HEK293 (cell line): Measurements from ENCODE around the gene KRTAP16-1.

Source experiments
- CTCF ChIA-PET: fragments of 350-600 bp; formaldehyde crosslinking; extraction: SDS; loops from one replicate; lab custom pipeline; 2021; ENCODE audit warnings: antibody characterized with exemption; lab: Yijun Ruan, JAX
- POLR2A ChIA-PET: fragments of 300-600 bp; formaldehyde crosslinking; extraction: SDS; loops from one replicate; lab custom pipeline; 2020; ENCODE audit warnings: antibody characterized with exemption, inconsistent platforms; lab: Yijun Ruan, JAX
- H3K27ac ChIP-seq: fragments of 200-500 bp; sonication (Bioruptor generic); 2 replicates; pipeline ENCODE4 v1.5.1; 2014; ENCODE audit warnings: low read depth, low read length, control low read depth, inconsistent platforms; ENCODE audit errors: extremely low read depth
- H3K36me3 ChIP-seq, 2 experiments: fragments of 200-500 bp in 1 of 2; sonication (Bioruptor generic) in 1 of 2; 1 replicate in 1 of 2; 2 replicates in 1 of 2; pipeline ENCODE4 v1.5.1; 2014 to 2017; ENCODE audit warnings: inconsistent platforms in 2 of 2, low read length in 2 of 2; ENCODE audit not compliant: control insufficient read depth in 2 of 2, insufficient read depth in 1 of 2
- H3K4me1 ChIP-seq: fragments of 200-500 bp; sonication (Bioruptor generic); 2 replicates; pipeline ENCODE4 v1.5.1; 2014; ENCODE audit warnings: mild to moderate bottlenecking, low read length, inconsistent platforms; ENCODE audit not compliant: control insufficient read depth, insufficient read depth
- H3K4me3 ChIP-seq: 2 replicates; pipeline ENCODE4 v1.5.1; 2011; ENCODE audit warnings: low read depth, mild to moderate bottlenecking, control low read depth, low read length, moderate library complexity
- H3K9me3 ChIP-seq: fragments of 200-500 bp; sonication (Bioruptor generic); 2 replicates; pipeline ENCODE4 v1.5.1; 2014; ENCODE audit warnings: low read depth, low read length, inconsistent platforms; ENCODE audit not compliant: control insufficient read depth, insufficient read depth
- BCL11B ChIP-seq: fragments of 450-650 bp; formaldehyde crosslinking; IDR thresholded peaks from 2 replicates; pipeline ENCODE4 v1.5.1; 2016; ENCODE audit warnings: low read depth, missing biosample characterization, missing genetic modification characterization
- GLI4 ChIP-seq: fragments of 450-650 bp; formaldehyde crosslinking; IDR thresholded peaks from 2 replicates; pipeline ENCODE4 v1.5.1; 2016; ENCODE audit warnings: missing biosample characterization, missing genetic modification characterization
- HOXC10 ChIP-seq: sonication (generic); formaldehyde crosslinking; IDR thresholded peaks from 2 replicates; pipeline ENCODE4 v1.8.1; 2023; ENCODE audit warnings: mild to moderate bottlenecking, missing genetic modification reagents
- PRDM1 ChIP-seq: fragments of 450-650 bp; formaldehyde crosslinking; IDR thresholded peaks from 2 replicates; pipeline ENCODE4; 2016; ENCODE audit warnings: missing biosample characterization, missing genetic modification characterization
- PRDM10 ChIP-seq: fragments of 450-650 bp; formaldehyde crosslinking; IDR thresholded peaks from 2 replicates; pipeline ENCODE4 v1.5.1; 2016; ENCODE audit warnings: missing biosample characterization, missing genetic modification characterization
- RBAK ChIP-seq: fragments of 450-650 bp; formaldehyde crosslinking; IDR thresholded peaks from 2 replicates; pipeline ENCODE4 v1.5.1; 2016; ENCODE audit warnings: missing biosample characterization, missing genetic modification characterization
- SETDB1 ChIP-seq: IDR thresholded peaks from one replicate; pipeline ENCODE4 v1.6.1; 2017; ENCODE audit warnings: mild to moderate bottlenecking, low read length, moderate library complexity, mixed read lengths; ENCODE audit not compliant: insufficient read length
- ZBTB21 ChIP-seq: fragments of 450-650 bp; formaldehyde crosslinking; IDR thresholded peaks from 2 replicates; pipeline ENCODE4 v1.5.1; 2017; ENCODE audit warnings: missing biosample characterization, missing genetic modification characterization
- ZBTB48 ChIP-seq: fragments of 450-650 bp; formaldehyde crosslinking; IDR thresholded peaks from 2 replicates; pipeline ENCODE4 v1.5.1; 2016; ENCODE audit warnings: missing biosample characterization, missing genetic modification characterization
- ZFHX2 ChIP-seq: fragments of 450-650 bp; formaldehyde crosslinking; conservative IDR thresholded peaks from 2 replicates; pipeline ENCODE4 v1.5.1; 2016; ENCODE audit warnings: missing biosample characterization, missing genetic modification characterization
- ZNF112 ChIP-seq: fragments of 450-650 bp; formaldehyde crosslinking; IDR thresholded peaks from 2 replicates; pipeline ENCODE4 v1.5.0; 2017; ENCODE audit warnings: missing biosample characterization, missing genetic modification characterization
- ZNF114 ChIP-seq: fragments of 450-650 bp; formaldehyde crosslinking; IDR thresholded peaks from 2 replicates; pipeline ENCODE4 v1.5.0; 2017; ENCODE audit warnings: missing biosample characterization, missing genetic modification characterization
- ZNF121 ChIP-seq: fragments of 450-650 bp; formaldehyde crosslinking; IDR thresholded peaks from 2 replicates; pipeline ENCODE4 v1.5.1; 2016; ENCODE audit warnings: missing biosample characterization, missing genetic modification characterization
- ZNF16 ChIP-seq: fragments of 450-650 bp; formaldehyde crosslinking; IDR thresholded peaks from 2 replicates; pipeline ENCODE4 v1.5.1; 2016; ENCODE audit warnings: low read depth, missing biosample characterization, missing genetic modification characterization
- ZNF174 ChIP-seq: fragments of 450-650 bp; formaldehyde crosslinking; IDR thresholded peaks from 2 replicates; pipeline ENCODE4 v1.5.0; 2017; ENCODE audit warnings: missing biosample characterization, mild to moderate bottlenecking, missing genetic modification characterization
- ZNF2 ChIP-seq: fragments of 450-650 bp; formaldehyde crosslinking; IDR thresholded peaks from 2 replicates; pipeline ENCODE4 v1.5.1; 2016; ENCODE audit warnings: missing biosample characterization, missing genetic modification characterization
- ZNF311 ChIP-seq: fragments of 450-650 bp; formaldehyde crosslinking; IDR thresholded peaks from 2 replicates; pipeline ENCODE4 v1.5.1; 2017; ENCODE audit warnings: missing biosample characterization, missing genetic modification characterization, borderline replicate concordance
- ZNF350 ChIP-seq: fragments of 450-650 bp; formaldehyde crosslinking; IDR thresholded peaks from 2 replicates; pipeline ENCODE4 v1.5.0; 2017; ENCODE audit warnings: missing biosample characterization, mild to moderate bottlenecking, missing genetic modification characterization
- ZNF394 ChIP-seq: fragments of 450-650 bp; formaldehyde crosslinking; IDR thresholded peaks from 2 replicates; pipeline ENCODE4 v1.5.1; 2016; ENCODE audit warnings: missing biosample characterization, missing genetic modification characterization, mild to moderate bottlenecking, moderate library complexity, borderline replicate concordance
- ZNF596 ChIP-seq: fragments of 450-650 bp; IDR thresholded peaks from 2 replicates; pipeline ENCODE4 v1.5.0; 2018; ENCODE audit warnings: missing biosample characterization, mild to moderate bottlenecking, missing genetic modification characterization, moderate library complexity
- ZNF623 ChIP-seq: fragments of 450-650 bp; formaldehyde crosslinking; IDR thresholded peaks from 2 replicates; pipeline ENCODE4 v1.5.1; 2016; ENCODE audit warnings: missing biosample characterization, missing genetic modification characterization
- ZNF654 ChIP-seq: fragments of 450-650 bp; formaldehyde crosslinking; IDR thresholded peaks from 2 replicates; pipeline ENCODE4 v1.5.1; 2016; ENCODE audit warnings: low read depth, missing biosample characterization, missing genetic modification characterization
- ZNF677 ChIP-seq: fragments of 450-650 bp; IDR thresholded peaks from 2 replicates; pipeline ENCODE4 v1.5.0; 2018; ENCODE audit warnings: missing biosample characterization, mild to moderate bottlenecking, missing genetic modification characterization, moderate library complexity
- ZNF701 ChIP-seq: fragments of 450-650 bp; formaldehyde crosslinking; IDR thresholded peaks from 2 replicates; pipeline ENCODE4 v1.5.1; 2016; ENCODE audit warnings: missing biosample characterization, missing genetic modification characterization
- ZNF837 ChIP-seq: fragments of 450-650 bp; formaldehyde crosslinking; IDR thresholded peaks from 2 replicates; pipeline ENCODE4 v1.5.1; 2016; ENCODE audit warnings: missing biosample characterization, missing genetic modification characterization
- TF ChIP-seq, protein P1 (sequence below): fragments of 450-650 bp; formaldehyde crosslinking; IDR thresholded peaks from 2 replicates; pipeline ENCODE4 v1.5.1; 2016; ENCODE audit warnings: missing biosample characterization, missing genetic modification characterization
- TF ChIP-seq, protein P2 (sequence below): fragments of 450-650 bp; formaldehyde crosslinking; IDR thresholded peaks from 2 replicates; pipeline ENCODE4 v1.5.1; 2017; ENCODE audit warnings: missing biosample characterization, missing genetic modification characterization

KRTAP16-1 gene

DNA sequence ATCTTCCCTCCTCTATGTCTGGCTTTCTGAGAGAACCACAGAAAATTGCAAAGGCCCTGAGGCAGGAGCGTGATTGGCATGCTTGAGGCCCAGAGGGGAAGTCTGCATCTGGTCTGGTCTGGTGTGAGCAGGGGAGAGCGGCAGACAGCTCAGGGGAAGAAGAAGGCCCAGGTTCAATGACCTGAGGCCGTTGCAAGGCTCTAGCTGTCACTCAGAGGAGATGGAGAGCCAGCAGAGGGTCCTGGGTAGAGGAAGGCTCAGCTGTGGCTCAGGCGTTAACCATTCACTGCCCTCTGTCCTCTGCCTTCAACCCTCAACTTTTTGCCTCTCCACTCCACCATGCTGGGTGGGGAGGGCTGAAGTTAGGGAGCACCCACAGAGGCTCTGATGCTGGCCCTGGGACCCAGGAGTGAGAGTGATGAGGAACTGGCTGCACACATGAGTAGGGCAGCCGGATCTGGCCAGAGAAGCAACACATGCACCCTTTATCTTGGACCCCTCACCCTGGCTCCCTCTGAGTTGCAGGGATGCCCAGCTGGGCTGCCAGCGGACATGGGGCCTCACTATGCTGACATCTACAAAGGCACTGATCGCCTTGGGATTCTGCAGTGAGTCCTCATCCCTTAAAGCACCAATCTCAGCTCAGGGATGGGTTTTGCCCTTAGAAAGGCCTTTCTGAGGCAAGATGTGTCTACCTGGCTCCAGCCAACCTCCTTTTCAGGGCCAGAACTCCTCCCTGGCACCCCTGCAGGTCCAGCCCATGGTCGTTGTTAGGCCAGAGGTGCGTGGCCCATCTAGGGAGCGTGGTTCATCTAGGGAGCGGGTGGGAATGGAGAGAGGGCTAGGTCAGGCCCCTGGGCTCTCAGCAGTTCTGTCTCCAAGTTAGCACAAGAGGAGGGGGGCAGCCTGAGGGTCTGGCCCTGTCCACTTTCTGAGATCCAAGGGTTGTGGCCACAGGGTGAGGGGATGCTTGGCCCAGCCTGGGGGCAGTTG, 14.1 kb upstream of the KRTAP16-1 start:
- no peaks in the 10 kb centered on the region for H3K9me3 ChIP-seq
- H3K4me1 ChIP-seq, result no peaks in the 10 kb centered on the region
- CTCF ChIA-PET, result interaction anchor here (0.5 to 4.2 kb wide), 53 partner anchors 9 to 467 kb away, joined by 3 to 27 read pairs (median 4); partner anchors contain the start of genes KRTAP16-1, KRTAP29-1 and KRTAP4-6
- TF ChIP-seq ZNF2 (tag by site-specific recombination) (no peak), ZNF654 (tag by site-specific recombination) (no peak), ZNF701 (tag by site-specific recombination) (no peak), RBAK (tag by site-specific recombination) (no peak), ZNF16 (tag by site-specific recombination) (no peak), ZNF837 (tag by site-specific recombination) (no peak), SETDB1 (no peak), BCL11B (no peak), ZBTB48 (tag by site-specific recombination) (peak; percentile 84), HOXC10 (CRISPR knock-in tag) (no peak), PRDM1 (tag by site-specific recombination) (no peak), ZNF394 (no peak), ZNF311 (no peak), ZNF623 (tag by site-specific recombination) (peak; percentile 56), ZNF596 (tag by site-specific recombination) (no peak), ZNF112 (tag by site-specific recombination) (no peak)
- no peak overlapping the region for H3K27ac ChIP-seq
- H3K4me3 ChIP-seq, result no peak overlapping the region
- H3K36me3 ChIP-seq, result no peaks in the 10 kb centered on the region
- POLR2A ChIA-PET, result interaction anchor here (1.2 kb wide), 1 partner anchor 366 kb away, joined by 3 read pairs; no protein-coding TSS in a partner anchor

GRCh38 chr17:41322094-41322902, 13.2 kb upstream of the KRTAP16-1 start:
- no peak overlapping the region for H3K27ac ChIP-seq
- POLR2A ChIA-PET, result interaction anchor here (1.2 kb wide), 1 partner anchor 367 kb away, joined by 3 read pairs; no protein-coding TSS in a partner anchor
- TF ChIP-seq ZNF114 (tag by site-specific recombination) (no peak), GLI4 (tag by site-specific recombination) (no peak), ZNF350 (no peak), ZNF174 (tag by site-specific recombination) (no peak), ZNF654 (tag by site-specific recombination) (peak; percentile 51), ZNF121 (peak; percentile 58; the same call in 1 of the 2 replicates), ZBTB21 (no peak), PRDM10 (tag by site-specific recombination) (no peak), ZNF677 (tag by site-specific recombination) (no peak), ZFHX2 (tag by site-specific recombination) (no peak)
- TF ChIP-seq, protein P1, sequence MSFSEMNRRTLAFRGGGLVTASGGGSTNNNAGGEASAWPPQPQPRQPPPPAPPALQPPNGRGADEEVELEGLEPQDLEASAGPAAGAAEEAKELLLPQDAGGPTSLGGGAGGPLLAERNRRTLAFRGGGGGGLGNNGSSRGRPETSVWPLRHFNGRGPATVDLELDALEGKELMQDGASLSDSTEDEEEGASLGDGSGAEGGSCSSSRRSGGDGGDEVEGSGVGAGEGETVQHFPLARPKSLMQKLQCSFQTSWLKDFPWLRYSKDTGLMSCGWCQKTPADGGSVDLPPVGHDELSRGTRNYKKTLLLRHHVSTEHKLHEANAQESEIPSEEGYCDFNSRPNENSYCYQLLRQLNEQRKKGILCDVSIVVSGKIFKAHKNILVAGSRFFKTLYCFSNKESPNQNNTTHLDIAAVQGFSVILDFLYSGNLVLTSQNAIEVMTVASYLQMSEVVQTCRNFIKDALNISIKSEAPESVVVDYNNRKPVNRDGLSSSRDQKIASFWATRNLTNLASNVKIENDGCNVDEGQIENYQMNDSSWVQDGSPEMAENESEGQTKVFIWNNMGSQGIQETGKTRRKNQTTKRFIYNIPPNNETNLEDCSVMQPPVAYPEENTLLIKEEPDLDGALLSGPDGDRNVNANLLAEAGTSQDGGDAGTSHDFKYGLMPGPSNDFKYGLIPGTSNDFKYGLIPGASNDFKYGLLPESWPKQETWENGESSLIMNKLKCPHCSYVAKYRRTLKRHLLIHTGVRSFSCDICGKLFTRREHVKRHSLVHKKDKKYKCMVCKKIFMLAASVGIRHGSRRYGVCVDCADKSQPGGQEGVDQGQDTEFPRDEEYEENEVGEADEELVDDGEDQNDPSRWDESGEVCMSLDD, result no peak
- TF ChIP-seq, protein P2, sequence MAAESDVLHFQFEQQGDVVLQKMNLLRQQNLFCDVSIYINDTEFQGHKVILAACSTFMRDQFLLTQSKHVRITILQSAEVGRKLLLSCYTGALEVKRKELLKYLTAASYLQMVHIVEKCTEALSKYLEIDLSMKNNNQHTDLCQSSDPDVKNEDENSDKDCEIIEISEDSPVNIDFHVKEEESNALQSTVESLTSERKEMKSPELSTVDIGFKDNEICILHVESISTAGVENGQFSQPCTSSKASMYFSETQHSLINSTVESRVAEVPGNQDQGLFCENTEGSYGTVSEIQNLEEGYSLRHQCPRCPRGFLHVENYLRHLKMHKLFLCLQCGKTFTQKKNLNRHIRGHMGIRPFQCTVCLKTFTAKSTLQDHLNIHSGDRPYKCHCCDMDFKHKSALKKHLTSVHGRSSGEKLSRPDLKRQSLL (tag by site-specific recombination), result no peak

More at GRCh38 chr17:41322094-41322902, 13.2 kb upstream of the KRTAP16-1 start:
- H3K9me3 ChIP-seq, result no peaks in the 10 kb centered on the region
- CTCF ChIA-PET, result interaction anchor here (0.5 to 4.2 kb wide), 58 partner anchors 8 to 771 kb away, joined by 3 to 27 read pairs (median 4); partner anchors contain the start of genes KRTAP16-1, KRTAP29-1 and KRTAP4-6
- H3K4me3 ChIP-seq, result no peak overlapping the region
- no peaks in the 10 kb centered on the region for H3K36me3 ChIP-seq
- no peaks in the 10 kb centered on the region for H3K4me1 ChIP-seq
